H1 (cell line): Measurements from ENCODE around the gene JADE1. TPM values are rescaled to one million over a fixed set of nuclear protein-coding genes. Genes with fewer than 3 reads are reported as not detected.
A peak's percentile ranks its signal among the peaks of the same experiment; 100 is the strongest.

ENCODE experiments used
- CTCF ChIA-PET: fragments of 300-600 bp; sonication (Branson Sonifier 250); formaldehyde crosslinking; loops from one replicate; lab custom pipeline; 2021; ENCODE audit not compliant: partially characterized antibody; lab: Charles Lee
- POLR2A ChIA-PET: fragments of 300-600 bp; sonication (Branson Sonifier 250); formaldehyde crosslinking; loops from one replicate; lab custom pipeline; 2021; ENCODE audit warnings: inconsistent platforms; ENCODE audit not compliant: partially characterized antibody; lab: Charles Lee
- DNase-seq, 2 experiments: peaks; one replicate each; pipeline versions ENCODE4 v3.0.0 to v3.0.0-alpha.2; 2010 to 2022; ENCODE audit warnings: low spot score in 2 of 2, low read depth in 1 of 2, mixed read lengths in 1 of 2
- FAIRE-seq: peaks from 2 replicates; lab custom pipeline; 2011; peaks lifted over from hg19 to GRCh38; lab: Jason Lieb, UNC
- H2AFZ ChIP-seq: 2 replicates; pipeline ENCODE4 v1.8.1; 2012; ENCODE audit warnings: low read length, inconsistent platforms
- H2AK5ac ChIP-seq: 2 replicates; pipeline ENCODE4 v1.6.1; 2013; ENCODE audit warnings: low read depth, low read length
- H2BK120ac ChIP-seq: replicated peaks from 2 replicates; pipeline ENCODE3; 2013; ENCODE audit warnings: low read depth, low read length, inconsistent platforms
- H2BK12ac ChIP-seq: 2 replicates; pipeline ENCODE4 v1.6.1; 2013; ENCODE audit warnings: low read depth, low read length
- H2BK15ac ChIP-seq: 2 replicates; pipeline ENCODE4 v1.6.1; 2013; ENCODE audit warnings: low read length
- H2BK20ac ChIP-seq: 2 replicates; pipeline ENCODE4 v1.6.1; 2013; ENCODE audit warnings: low read length
- H2BK5ac ChIP-seq: 2 replicates; pipeline ENCODE4 v1.6.1; 2013; ENCODE audit warnings: low read depth, low read length
- H3K14ac ChIP-seq: 2 replicates; pipeline ENCODE4 v1.6.1; 2013; ENCODE audit warnings: inconsistent platforms; ENCODE audit not compliant: insufficient read length
- H3K18ac ChIP-seq: 2 replicates; pipeline ENCODE4 v1.6.1; 2013; ENCODE audit warnings: low read length; ENCODE audit errors: extremely low read depth
- H3K23ac ChIP-seq: 2 replicates; pipeline ENCODE4 v1.6.1; 2013; ENCODE audit warnings: inconsistent platforms; ENCODE audit not compliant: insufficient read length
- H3K23me2 ChIP-seq: 2 replicates; pipeline ENCODE4 v1.6.1; 2013; ENCODE audit warnings: low read depth, low read length
- H3K27ac ChIP-seq: 2 replicates; pipeline ENCODE4 v1.6.1; 2011; ENCODE audit warnings: low read depth, low read length, inconsistent platforms
- H3K27me3 ChIP-seq, 4 experiments: replicated peaks in 1 of 4; 1 replicate in 1 of 4; 2 replicates in 3 of 4; pipeline versions ENCODE4 v1.6.1 to v1.8.1; 2011 to 2013; ENCODE audit warnings: low read length in 3 of 4, mild to moderate bottlenecking in 3 of 4, inconsistent platforms in 2 of 4, mixed read lengths in 2 of 4, moderate library complexity in 1 of 4; ENCODE audit not compliant: control insufficient read depth in 3 of 4, insufficient read depth in 3 of 4; ENCODE audit errors: extremely low read depth in 1 of 4
- H3K36me3 ChIP-seq, 4 experiments: 2 replicates each; pipeline versions ENCODE4 v1.6.1 to v1.8.1; 2011 to 2013; ENCODE audit warnings: mild to moderate bottlenecking in 4 of 4, low read length in 3 of 4, moderate library complexity in 2 of 4, control low read depth in 1 of 4, inconsistent platforms in 1 of 4; ENCODE audit not compliant: insufficient read depth in 4 of 4, control insufficient read depth in 2 of 4
- H3K4ac ChIP-seq: replicated peaks from 2 replicates; pipeline ENCODE3; 2013; ENCODE audit warnings: low read length, low read depth, mixed read lengths, inconsistent platforms; ENCODE audit not compliant: insufficient read length
- H3K4me1 ChIP-seq, 4 experiments: replicated peaks in 1 of 4; 1 replicate in 1 of 4; 2 replicates in 3 of 4; pipeline versions ENCODE4 v1.6.1 to v1.8.1; 2011 to 2013; ENCODE audit warnings: low read length in 3 of 4, inconsistent platforms in 2 of 4, mixed read lengths in 1 of 4; ENCODE audit not compliant: insufficient read depth in 4 of 4, control insufficient read depth in 3 of 4
- H3K4me2 ChIP-seq, 2 experiments: 2 replicates each; pipeline versions ENCODE4 v1.6.1 to v1.8.1; 2011 to 2013; ENCODE audit warnings: low read depth in 2 of 2, low read length in 2 of 2, control low read depth in 1 of 2, inconsistent platforms in 1 of 2, mild to moderate bottlenecking in 1 of 2; ENCODE audit not compliant: insufficient read depth in 1 of 2
- H3K4me3 ChIP-seq, 4 experiments: fragments of 200-600, 300-600 bp in 1 of 4; sonication (generic), shearing (Covaris generic), sonication (Bioruptor Twin) in 1 of 4; 2 replicates each; pipeline versions ENCODE4 v1.5.1 to v1.8.1; 2011 to 2016; ENCODE audit warnings: low read length in 4 of 4, low read depth in 3 of 4, control low read depth in 2 of 4, inconsistent platforms in 2 of 4, mild to moderate bottlenecking in 2 of 4, mixed read lengths in 1 of 4, moderate library complexity in 1 of 4; ENCODE audit not compliant: insufficient read depth in 2 of 4; ENCODE audit errors: extremely low read depth in 1 of 4
- H3K56ac ChIP-seq: replicated peaks from 2 replicates; pipeline ENCODE3; 2013; ENCODE audit warnings: low read depth, mild to moderate bottlenecking, mixed read lengths, low read length, inconsistent platforms; ENCODE audit not compliant: insufficient read length
- H3K79me1 ChIP-seq: 2 replicates; pipeline ENCODE4 v1.6.1; 2013; ENCODE audit warnings: low read depth, low read length, control low read depth
- H3K79me2 ChIP-seq, 2 experiments: 2 replicates each; pipeline versions ENCODE4 v1.6.1 to v1.8.1; 2012 to 2013; ENCODE audit warnings: low read length in 2 of 2, mild to moderate bottlenecking in 2 of 2, inconsistent platforms in 1 of 2; ENCODE audit not compliant: insufficient read depth in 2 of 2, control insufficient read depth in 1 of 2
- H3K9ac ChIP-seq, 4 experiments: replicated peaks in 1 of 4; 1 replicate in 1 of 4; 2 replicates in 3 of 4; pipeline versions ENCODE4 v1.6.1 to v1.8.1; 2011 to 2013; ENCODE audit warnings: low read depth in 3 of 4, low read length in 3 of 4, control low read depth in 2 of 4, mild to moderate bottlenecking in 2 of 4, moderate library complexity in 2 of 4, inconsistent platforms in 1 of 4; ENCODE audit errors: extremely low read depth in 1 of 4
- H3K9me3 ChIP-seq, 2 experiments: 2 replicates each; pipeline versions ENCODE4 v1.6.1 to v1.8.1; 2012 to 2013; ENCODE audit warnings: mild to moderate bottlenecking in 2 of 2, moderate library complexity in 2 of 2, control low read depth in 1 of 2, inconsistent platforms in 1 of 2, low read depth in 1 of 2, low read length in 1 of 2, mixed read lengths in 1 of 2; ENCODE audit not compliant: insufficient read depth in 2 of 2
- H4K20me1 ChIP-seq, 2 experiments: replicated peaks in 1 of 2; 2 replicates each; pipeline versions ENCODE3 to v1.8.1; 2011 to 2013; ENCODE audit warnings: inconsistent platforms in 2 of 2, low read length in 2 of 2, mild to moderate bottlenecking in 1 of 2; ENCODE audit not compliant: insufficient read depth in 2 of 2, control insufficient read depth in 1 of 2
- H4K5ac ChIP-seq: 2 replicates; pipeline ENCODE4 v1.6.1; 2013; ENCODE audit warnings: low read length, low read depth, mixed read lengths, inconsistent platforms; ENCODE audit not compliant: insufficient read length
- H4K8ac ChIP-seq: 2 replicates; pipeline ENCODE4 v1.8.0; 2013; ENCODE audit warnings: mild to moderate bottlenecking, moderate library complexity, low read length, inconsistent platforms; ENCODE audit not compliant: insufficient read depth; ENCODE audit errors: extremely low read depth
- H4K91ac ChIP-seq: replicated peaks from 2 replicates; pipeline ENCODE3; 2013; ENCODE audit warnings: low read length, mixed read lengths, inconsistent platforms; ENCODE audit not compliant: insufficient read length
- BCL11A ChIP-seq, 2 experiments: IDR thresholded peaks; one replicate each; pipeline ENCODE4 v1.6.1; 2011; ENCODE audit warnings: low read depth in 2 of 2, low read length in 2 of 2, mild to moderate bottlenecking in 2 of 2
- BRCA1 ChIP-seq: IDR thresholded peaks from 2 replicates; pipeline ENCODE4 v1.6.1; 2012; ENCODE audit warnings: low read depth, low read length, improper control_type of control experiment
- GABPA ChIP-seq: IDR thresholded peaks from 2 replicates; pipeline ENCODE4 v1.6.1; 2011; ENCODE audit warnings: mild to moderate bottlenecking, low read length, moderate library complexity, borderline replicate concordance; ENCODE audit not compliant: insufficient read depth
- HDAC2 ChIP-seq, 2 experiments: fragments of 300-600 bp in 1 of 2; sonication (generic) in 1 of 2; IDR thresholded peaks; 2 replicates each; pipeline ENCODE4 v1.6.1; 2011 to 2012; ENCODE audit warnings: low read depth in 2 of 2, low read length in 2 of 2, mild to moderate bottlenecking in 2 of 2, moderate library complexity in 2 of 2, borderline replicate concordance in 1 of 2, inconsistent platforms in 1 of 2
- KDM5A ChIP-seq: fragments of 200-600 bp; IDR thresholded peaks from 2 replicates; pipeline ENCODE4 v1.7.1; 2012; ENCODE audit warnings: mild to moderate bottlenecking, low read length, inconsistent platforms, mixed read lengths
- NANOG ChIP-seq: IDR thresholded peaks from 2 replicates; pipeline ENCODE4 v1.6.1; 2011; ENCODE audit warnings: low read length, low read depth, mild to moderate bottlenecking, inconsistent platforms; ENCODE audit not compliant: insufficient read depth, poor library complexity, severe bottlenecking
- NRF1 ChIP-seq: IDR thresholded peaks from 2 replicates; pipeline ENCODE4 v1.6.1; 2011; ENCODE audit warnings: mild to moderate bottlenecking, low read depth, low read length, improper control_type of control experiment
- polyA plus RNA-seq, 7 experiments: library from polyadenylated mRNA; depleted of rRNA in 3 of 7; stranded (reverse) in 5 of 7; unstranded in 2 of 7; fragments of >200 nt in 5 of 7; fragments of 200-250 nt in 2 of 7; gene quantifications; 1 replicate in 5 of 7; 2 replicates in 1 of 7; 4 replicates in 1 of 7; pipeline versions ENCODE4 v1.2.1 to v1.2.3, GENCODE V29; 2011 to 2013; ENCODE audit warnings: missing spikeins in 2 of 7, mixed read lengths in 2 of 7
- total RNA-seq: library from RNA; stranded (reverse); fragmentation: NEBNext Ultra II Directional; extraction: Animal tissue kit (Norgen Biotek cat#: 25700); gene quantifications from 2 replicates; pipeline ENCODE4 v1.2.1, GENCODE V29; 2021

The JADE1 gene
- total and polyA plus RNA-seq, 2 of the 8 experiments (the other 6 are each of a cell fraction or from before 2014, with no cell fraction given) = 37.7 to 213 TPM

DNA sequence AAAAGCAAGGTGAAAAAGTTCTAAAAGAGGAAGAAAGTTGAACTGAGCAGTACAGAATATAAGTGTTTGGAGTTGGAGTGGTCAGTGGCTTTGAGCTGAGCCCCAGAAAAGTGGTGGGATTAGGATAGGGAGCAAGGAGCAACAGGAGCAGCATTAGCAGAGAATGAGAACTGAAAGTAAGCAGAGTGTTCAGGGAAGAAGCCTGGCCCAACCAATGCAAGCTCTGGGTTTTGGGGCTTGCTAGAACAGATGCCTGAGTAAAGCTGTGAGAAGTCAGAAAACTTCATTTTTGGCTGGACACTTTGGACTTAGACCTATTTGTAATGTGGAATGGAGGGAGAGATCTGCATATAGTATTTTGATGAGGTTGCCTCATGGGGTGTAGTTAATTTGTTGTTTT is 17.8 kb downstream of the JADE1 start:
- peaks cover 15 to 60% (median 40%) of the 10 kb centered on the region in 4 experiments for H3K4me1 ChIP-seq
- H3K4me2 ChIP-seq = peak overlapping the region in 1 of 2 experiments; percentile 61; a peak in 1 of 4 replicates
- POLR2A ChIA-PET = interaction anchor here (1.0 to 21.1 kb wide), 7 partner anchors 8 to 254 kb away, joined by 3 to 204 read pairs (median 31); no protein-coding TSS in a partner anchor

More for the DNA sequence above, 17.8 kb downstream of the JADE1 start:
- no peak overlapping the region for H3K4me3 ChIP-seq
- peaks cover 74 to 100% of the 10 kb centered on the region in 2 experiments for H3K79me2 ChIP-seq
- H3K56ac ChIP-seq = no peak overlapping the region
- H2BK12ac ChIP-seq = no peak overlapping the region
- H3K18ac ChIP-seq = no peak overlapping the region
- no peak overlapping the region for H3K4ac ChIP-seq
- no peak overlapping the region for H4K8ac ChIP-seq
- H2BK5ac ChIP-seq = no peak overlapping the region
- no peak overlapping the region for H3K9ac ChIP-seq
- H3K23me2 ChIP-seq = 0 out of 2 replicates have a peak, but pooled peaks cover 3% of the 10 kb centered on the region
- H3K27me3 ChIP-seq = no peaks in the 10 kb centered on the region
- H3K79me1 ChIP-seq = no peaks in the 10 kb centered on the region; the same call in 1 of the 2 replicates
- peaks cover 1 to 21% (median 11%) of the 10 kb centered on the region in 4 experiments; a peak in 7 of 8 replicates for H3K36me3 ChIP-seq
- H3K27ac ChIP-seq = no peak overlapping the region
- H2BK20ac ChIP-seq = no peak overlapping the region
- H3K23ac ChIP-seq = no peak overlapping the region
- no peak overlapping the region for H3K14ac ChIP-seq
- H2AK5ac ChIP-seq = no peak overlapping the region
- TF ChIP-seq NRF1 (no peak), BRCA1 (no peak), BCL11A (IDR thresholded peaks at IDR 0.05; ENCODE audit: low read depth in 2 of 2, low read length in 2 of 2) (no peak), GABPA (no peak), KDM5A (no peak), HDAC2 (IDR thresholded peaks at IDR 0.05; ENCODE audit: borderline replicate concordance in 1 of 2, low read depth in 2 of 2, low read length in 2 of 2) (no peak), NANOG (no peak)
- TF ChIP-seq, all 59 proteins: peak for 0
- Histone ChIP-seq H2AFZ (no peak overlapping the region), H2BK15ac (no peak overlapping the region), H4K91ac (no peak overlapping the region), H3K9me3 (no peaks in the 10 kb centered on the region), H4K5ac (no peak overlapping the region), H2BK120ac (no peak overlapping the region), H4K20me1 (peaks cover 51 to 70% of the 10 kb centered on the region in 2 experiments)
- FAIRE-seq (no peak), DNase-seq (peak in 1 of 2 experiments; percentile 39)
- CTCF ChIA-PET = interaction anchor here (1.0 to 1.9 kb wide), 4 partner anchors 8 to 259 kb away, joined by 3 to 6 read pairs (median 4); no protein-coding TSS in a partner anchor
